ENCODE measurements around the gene NUCB2. TPM values are rescaled to one million over a fixed set of nuclear protein-coding genes. Genes with fewer than 3 reads are reported as not detected.

NUCB2 gene
- polyA plus RNA-seq, 1 donor = 40.4 TPM

DNA sequence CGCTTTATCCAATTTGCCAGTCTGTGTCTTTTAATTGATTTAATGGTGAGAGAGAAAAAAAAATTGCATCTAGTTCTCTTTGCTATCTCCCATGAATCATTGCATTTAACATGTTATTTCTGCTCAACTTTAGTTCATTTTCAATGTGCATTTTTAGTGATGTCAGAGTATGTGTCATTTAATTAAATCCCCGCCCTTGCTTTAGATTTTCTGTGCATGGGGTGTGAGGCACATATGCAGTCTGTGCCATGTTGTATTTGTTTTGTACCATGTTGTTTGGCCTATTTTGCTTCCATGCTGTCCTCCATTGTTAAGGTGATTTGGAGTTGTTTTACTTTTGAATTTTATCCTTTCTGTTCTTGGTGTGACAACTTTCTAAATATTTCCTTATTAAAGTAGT lies 66.7 kb downstream of the NUCB2 start:
- DNase-seq = no peak

DNA sequence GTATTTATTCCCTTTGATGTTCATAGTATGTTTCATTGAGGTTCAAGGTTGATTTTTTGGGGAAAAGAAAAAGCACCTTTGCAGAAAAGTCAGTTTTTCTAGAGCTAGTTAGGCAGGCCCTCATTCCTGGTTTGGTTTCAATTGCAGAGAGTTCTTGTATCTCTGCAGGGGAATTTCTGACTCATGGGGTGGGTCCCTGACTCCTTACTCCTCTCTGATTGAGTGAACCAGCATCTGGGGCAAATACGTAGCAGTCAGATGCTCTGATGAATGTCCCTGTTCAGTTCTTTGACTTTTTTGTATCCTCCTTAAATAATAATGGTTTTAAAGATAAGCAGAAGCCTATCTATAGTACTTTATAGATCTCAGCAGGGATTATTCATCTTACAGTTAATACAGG lies 67.4 kb downstream of the NUCB2 start:
- no peak for DNase-seq

DNA sequence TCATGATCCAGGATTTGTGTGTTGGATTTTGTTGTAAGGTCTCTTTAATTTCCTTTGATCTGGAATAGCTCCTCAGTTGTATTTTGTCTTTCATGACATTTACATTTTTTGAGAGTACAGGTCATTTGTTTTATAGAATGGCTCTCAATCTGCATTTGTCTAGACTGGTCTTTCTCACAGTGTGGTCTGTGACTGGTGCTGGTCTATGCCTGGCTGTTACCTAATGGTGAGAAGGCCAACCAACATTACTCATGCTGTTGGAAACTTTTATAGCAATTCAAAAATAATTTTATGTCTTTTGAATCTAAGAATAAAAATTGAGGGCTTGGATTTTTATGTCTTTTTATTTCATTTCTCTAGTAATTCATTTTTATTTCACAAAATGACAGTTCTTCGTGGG lies 71.1 kb downstream of the NUCB2 start:
- no peak for DNase-seq

DNA sequence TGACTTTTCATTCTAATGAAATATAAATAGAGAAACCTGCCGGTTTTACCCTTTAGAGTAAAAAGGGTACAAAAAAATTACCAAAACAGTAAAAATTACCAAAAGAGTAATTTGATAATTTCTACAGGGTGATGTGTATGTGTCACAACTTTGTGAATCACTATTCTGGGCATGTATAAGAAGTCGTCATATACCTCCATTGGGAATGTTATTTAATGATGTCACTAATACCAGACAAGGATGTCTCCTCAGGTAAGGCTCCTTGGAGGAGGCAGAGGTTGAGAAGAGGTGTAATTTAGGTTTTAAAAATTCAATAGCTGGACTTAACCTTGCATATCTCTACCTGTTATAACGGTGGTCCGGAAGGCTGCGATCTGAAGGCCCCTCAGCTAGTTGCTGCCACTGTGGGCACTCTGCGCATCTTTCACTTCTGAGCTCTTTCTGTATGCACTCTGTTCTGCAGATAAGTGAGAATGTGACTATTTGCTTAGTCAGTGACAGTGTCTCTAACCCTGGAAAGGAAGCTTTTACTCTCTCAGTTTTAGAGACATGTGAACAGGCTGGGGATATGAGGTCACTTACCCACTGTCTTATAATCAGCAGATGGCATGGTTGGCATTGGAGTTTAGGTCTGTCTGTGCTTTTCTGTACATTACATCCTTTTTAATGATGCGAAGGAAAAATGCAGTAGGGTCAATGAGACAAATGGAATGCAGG lies 74.1 kb downstream of the NUCB2 start:
- DNase-seq = no peak

DNA sequence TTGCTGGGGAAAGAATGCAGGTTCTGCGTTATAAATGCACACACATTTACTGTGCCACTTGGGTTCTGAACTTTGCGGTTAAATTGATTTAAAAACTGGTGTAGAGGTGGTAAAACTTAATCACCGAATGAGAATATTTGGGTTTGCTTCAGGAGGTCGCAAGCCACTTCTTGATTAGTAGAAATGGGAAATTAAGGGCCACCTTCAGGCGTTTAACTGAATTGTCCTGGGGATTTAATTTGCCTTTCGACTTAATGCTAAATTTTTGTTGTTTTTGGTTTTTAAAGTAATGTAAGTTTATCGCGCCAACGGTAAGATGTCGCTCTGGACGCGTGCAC lies 74.6 kb downstream of the NUCB2 start:
- DNase-seq = no peak

DNA sequence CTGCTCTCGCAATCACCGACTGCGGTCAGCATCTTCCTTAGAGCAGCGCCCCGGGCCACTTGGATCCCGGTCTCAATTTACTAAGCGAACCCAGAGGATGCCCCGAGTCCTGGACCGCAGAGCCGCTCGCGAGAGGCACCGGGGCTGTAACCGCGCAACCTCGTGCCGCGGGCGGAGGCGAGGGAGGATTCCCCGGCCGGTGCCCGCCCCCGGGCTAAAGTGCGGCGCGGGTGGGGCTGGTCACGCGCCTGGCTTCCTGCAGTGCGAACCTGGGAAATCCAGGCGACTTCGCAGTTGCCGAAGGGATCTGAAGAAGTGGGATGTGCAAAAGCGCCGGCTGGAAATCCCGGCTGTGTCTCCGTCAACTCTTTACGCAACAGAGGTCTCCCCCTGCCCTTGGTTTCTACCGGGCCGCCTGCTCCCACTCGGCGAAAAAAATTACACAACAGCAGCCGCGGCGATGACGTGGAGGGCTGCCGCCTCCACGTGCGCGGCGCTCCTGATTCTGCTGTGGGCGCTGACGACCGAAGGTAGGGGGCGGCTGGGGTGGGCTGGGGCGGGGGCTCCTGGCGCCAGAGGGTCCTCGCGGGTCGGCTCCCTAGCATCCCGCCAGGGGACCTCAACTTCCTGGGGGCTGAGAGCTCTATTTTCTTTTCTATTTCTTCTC lies 75.1 kb downstream of the NUCB2 start, which contains the start of gene NCR3LG1:
TSS of gene NCR3LG1 (plus strand) at position 291 of the 667 bp plus-strand sequence. CDS start at position 461, 170 bp downstream.
- peak; percentile 47 for DNase-seq

DNA sequence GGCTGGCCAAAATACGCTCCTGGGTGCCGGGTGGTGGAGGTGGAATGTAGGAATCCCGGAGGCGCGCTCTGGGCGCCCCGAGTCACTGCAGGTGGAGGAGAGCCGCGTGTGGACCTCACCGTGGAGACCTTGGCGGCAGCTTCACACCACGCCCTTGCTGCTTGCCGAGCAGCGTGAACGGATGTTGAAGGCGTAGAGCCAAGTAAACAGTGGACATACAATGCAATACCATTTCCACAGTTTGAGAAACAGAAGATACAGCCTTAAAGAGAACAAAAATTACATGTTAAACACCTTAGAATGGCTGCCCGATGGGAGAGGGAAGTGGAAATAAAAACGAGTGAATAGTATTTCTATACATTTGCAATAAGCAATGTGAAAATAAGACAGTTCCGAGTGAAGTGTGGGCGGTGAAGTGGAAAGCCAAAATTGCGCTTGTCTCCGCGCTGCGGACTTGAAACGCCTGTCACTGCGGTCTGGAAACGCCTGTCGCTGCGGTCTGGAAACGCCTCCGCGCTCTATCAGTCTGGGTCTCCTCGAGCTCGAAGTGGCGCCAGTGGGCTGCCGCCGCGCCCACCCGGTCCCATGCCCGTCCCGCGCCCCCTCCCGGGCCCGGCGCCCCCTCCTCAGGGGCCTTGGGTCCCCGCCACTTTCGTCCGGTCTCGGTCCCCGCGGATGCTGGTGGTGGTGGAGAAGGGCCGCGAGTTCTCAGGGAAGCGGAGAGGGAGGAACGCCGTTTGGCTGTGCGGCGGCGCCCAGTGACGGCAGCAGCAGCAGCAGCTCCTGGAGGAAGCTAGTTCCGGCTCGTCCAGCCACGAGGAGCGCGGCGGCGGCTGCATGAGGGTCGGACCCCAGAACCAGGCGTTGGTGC lies 76.6 kb downstream of the NUCB2 start:
- DNase-seq = peak; percentile 61

DNA sequence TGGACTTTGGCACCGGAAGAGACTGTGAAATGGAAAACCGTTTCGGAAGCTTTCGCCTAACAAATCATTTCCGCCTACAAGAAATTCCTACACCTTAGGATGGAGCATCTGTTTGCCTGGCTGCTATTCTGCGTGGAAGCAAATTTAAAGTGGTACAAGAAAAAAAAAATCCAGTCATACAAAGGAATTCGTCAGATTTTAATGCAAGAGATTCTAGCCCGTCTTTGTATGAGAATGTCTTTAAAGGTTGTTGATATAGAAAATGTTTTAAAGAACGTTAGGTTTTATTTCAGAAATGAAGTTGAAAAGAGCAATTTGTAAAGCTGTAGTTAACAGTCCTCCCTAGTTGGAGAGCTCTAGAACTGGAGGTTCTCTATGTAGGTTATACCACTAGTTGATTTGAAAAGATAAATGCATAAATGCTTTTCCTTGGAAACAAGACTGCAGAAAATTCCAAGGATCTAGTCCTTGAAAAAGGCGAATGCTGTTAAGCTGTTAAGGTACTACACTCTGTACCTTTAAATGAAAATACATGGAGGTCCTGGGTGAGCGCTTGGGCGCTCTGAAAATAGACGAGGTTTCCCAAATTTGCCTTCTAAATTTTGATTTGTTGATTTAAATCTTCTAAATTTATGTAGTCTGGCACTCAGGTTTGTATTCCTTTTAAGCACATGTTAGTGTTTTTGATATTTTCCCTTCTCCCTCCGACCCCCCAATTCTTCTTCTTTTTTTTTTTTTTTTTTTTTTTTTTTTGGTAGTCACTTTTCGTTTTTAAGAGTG lies 77.5 kb downstream of the NUCB2 start:
- DNase-seq = no peak

DNA sequence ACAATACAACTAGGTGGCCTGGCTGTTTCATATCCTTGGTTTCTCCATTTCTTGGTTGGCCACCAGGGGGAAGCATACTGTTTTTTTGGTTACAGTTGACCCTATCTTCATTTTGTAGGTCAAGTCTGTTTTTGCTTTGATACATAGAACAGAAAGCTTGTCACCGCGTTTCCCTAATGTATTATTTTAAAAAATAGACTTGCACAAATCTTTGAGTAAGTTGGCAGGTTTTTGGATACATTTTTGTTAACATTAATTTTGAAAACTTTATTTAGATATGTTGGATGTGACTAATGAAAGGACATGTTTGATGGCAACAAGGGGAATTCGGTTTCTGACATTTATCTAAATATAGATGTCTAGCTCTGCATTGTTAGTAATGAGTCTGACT lies 78.1 kb downstream of the NUCB2 start:
- DNase-seq = peak; percentile 47

DNA sequence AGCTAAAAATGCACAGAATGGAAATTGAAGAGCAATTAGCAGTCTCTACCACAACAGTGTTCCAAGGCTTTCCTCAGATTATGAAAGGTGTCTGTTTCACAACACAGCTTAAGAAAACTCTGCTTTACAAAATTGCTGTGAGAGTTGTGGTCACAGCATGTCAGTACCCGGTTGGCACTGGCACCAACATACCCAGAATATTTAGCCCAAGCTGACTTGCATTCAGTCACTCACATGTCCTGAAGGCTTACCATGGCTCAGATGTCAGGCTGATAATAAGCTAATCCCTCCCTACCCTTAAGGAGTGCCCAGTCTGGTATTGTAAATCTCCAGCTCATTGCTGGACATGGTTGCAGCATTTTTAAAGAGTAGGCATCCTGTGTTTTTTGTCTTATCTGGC lies 90.0 kb downstream of the NUCB2 start:
- no peak for DNase-seq

DNA sequence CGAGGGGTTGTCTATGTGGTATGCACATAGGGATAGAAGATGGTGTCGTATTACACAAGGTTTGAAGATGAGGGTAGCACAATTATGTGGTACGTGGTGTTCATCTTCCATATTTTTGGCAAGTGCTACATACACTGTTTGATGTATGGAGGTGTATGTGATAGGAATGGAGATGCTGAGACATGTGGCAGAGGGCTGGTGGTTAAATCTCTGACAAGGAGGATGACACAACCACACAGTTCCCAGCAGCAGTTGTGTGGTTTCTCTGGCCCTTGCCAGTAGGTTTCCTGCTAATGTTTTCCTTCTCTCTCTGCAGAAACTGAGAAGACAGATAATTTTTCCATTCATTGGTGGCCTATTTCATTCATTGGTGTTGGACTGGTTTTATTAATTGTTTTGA lies 92.0 kb downstream of the NUCB2 start:
- DNase-seq = no peak

DNA sequence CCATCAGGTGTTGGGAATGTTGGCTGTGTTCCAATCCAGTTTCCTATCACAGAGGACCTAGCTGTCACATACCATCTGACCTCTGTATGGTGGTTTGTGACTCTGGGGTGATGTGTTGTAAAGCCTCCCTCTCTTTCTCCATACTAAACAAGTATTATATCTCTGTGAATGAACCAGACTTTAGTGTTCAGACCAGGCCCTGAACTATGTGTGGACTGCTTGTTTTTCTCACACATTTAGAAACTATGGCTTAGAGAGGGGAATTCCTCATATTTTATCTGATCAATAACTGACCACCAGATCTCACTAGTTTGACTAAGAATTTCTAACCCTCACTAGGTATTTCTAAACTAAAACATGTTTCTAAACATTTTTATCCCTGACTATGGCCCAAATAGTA lies 92.6 kb downstream of the NUCB2 start:
- no peak for DNase-seq

DNA sequence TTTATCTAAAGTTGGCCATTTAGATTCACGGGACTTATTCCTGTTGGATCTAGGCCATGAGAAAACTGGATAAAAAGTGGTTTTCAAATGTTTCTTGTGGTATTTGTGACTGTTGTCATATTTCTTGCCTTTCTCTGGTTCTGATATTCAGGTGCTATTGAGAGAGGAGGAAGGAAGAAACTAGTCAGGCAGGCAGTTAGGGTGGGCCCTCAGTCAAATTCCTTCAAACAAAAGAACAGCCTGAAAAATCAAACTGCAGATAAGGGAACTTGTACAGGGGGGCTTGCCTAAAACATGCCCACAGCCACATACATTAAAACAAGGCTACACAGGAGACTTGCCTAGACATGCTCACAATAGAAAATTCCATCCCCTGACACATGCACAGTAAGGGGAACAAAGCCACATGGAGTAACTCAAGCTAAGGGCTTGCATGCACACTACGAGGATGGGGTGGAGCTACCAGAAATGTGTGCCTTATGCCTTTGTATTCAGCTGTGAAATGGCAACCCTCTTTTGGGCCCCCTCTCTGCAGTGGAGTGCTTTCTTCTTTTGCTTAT lies 93.2 kb downstream of the NUCB2 start:
- no peak for DNase-seq

DNA sequence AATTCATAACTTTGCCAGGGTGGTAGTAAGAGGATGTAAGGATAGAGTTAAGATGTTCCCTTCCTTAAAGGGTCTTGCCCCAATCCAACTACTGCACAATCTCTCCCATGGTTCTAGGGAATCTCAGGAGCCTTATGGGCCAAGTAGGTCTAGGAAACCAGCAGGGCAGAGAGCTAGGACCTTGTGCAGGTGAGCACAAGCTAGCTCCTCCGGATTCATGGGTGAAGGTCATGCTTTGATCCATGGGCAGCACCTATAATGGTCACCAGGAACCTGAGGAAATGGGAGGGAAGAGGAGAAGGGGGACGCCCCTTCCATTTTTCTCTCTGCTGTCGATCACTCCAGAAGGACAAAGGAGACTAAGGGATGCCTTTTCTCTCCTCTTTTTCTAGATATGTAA lies 95.1 kb downstream of the NUCB2 start:
- no peak for DNase-seq

DNA sequence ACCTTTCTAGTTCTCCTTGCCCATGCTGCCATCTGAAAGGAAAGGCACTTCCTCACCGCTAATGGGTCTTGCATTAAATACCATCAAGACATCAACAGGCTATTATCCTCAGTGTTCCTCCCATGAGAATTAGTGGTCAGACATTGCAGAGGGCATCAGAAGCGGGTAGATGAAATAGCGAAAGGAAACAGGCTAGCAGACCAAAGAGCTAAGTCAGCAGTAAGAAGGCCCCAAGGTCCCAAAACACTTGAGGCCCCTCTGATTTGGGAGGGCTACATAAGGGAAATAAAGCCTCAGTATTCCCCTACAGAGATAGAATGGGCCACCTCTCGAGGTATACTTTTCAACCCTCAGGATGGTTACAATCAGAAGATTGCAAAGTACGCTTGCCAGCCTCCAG lies 99.0 kb downstream of the NUCB2 start:
- no peak for DNase-seq

DNA sequence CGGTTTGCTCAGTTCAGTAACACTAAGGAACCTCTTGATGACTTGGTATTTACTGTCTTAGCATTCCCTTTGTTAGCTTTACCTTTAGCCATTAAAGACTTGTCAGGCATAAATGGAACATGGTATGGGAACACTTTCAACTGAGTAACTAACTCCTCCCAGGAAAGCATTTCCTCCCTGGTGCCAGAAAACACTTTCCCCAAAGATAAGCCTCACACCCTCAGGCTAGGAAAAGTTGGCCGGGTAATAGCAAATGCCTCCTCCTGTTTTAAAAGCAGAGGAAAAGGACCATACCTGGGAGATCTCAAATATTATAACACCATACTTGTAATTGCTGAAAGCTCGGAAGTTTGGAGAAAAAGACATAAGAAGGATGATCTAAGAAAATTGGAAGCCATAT lies 100.0 kb downstream of the NUCB2 start:
- no peak for DNase-seq

DNA sequence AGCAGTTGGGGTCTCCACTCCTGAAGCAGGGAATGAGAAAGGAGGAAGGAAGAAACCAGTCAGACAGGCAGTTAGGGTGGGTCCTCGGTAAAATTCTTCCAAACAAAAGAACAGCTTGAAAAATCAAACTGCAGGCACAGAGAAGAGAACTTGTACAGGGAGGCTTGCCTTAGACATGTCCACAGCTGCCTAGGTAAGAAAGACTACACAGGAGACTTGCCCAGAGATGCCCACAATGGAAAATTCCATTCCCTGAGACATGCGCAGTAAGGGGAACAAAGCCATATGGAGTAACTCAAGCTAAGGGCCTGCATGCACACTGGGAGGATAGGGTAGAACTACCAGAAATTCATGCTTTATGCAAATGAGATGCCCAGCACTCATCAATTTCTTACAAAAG lies 102.1 kb downstream of the NUCB2 start:
- DNase-seq = no peak

DNA sequence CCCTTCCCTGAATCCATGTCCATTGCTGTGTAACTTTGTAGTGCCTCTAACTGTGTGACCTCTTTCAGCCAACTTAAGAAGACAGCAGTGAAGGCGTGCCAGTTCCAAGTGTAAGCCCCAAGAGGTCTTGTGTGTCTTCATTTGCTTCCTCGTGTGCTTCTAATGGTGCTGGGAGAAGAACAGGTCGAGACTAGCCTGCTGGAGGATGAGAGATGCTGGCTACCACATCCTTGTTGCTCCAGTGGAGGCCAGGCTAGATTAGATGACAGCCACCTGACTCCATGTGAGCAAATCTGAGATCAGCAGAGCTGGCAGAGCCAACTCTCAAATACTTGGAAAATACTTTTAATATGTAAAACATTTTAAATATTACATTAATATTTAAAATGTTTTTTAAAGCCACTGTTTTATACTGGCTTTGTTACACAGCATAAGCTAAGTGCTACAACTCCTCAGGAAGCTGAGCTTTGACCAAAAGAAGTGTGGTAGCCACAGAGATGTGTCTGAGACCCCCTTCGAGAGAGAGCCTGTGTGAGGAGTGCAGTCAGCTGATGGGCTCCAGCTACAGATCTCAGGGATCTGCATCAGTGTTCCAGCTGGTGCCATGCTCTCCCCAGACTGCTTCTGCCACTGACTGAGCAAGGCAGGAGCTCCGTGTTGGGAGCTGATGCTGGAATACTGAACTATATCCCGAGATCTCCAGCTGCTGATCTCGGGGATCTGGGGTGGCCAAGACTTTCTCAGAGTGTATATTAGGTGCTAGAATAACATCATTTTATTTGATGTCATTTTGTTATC lies 103.0 kb downstream of the NUCB2 start:
- no peak for DNase-seq

DNA sequence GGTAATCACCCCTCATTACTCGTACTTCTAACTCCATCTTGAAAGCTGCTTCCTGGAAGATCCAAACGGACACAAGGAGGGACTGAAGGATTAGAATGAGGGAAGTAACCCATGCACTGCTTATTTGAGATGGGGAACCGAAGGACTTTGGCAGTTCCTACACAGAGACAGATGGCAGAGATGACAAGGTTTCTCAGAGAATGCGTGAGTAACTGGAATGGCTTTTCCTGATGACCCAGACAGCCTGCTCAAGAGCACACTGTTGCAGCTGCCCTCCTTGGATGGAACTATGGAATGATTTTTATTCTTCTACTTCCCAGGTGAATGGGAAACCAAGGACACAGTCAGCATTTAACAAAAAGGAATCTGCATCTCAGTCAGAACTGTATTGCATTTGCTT lies 104.6 kb downstream of the NUCB2 start:
- no peak for DNase-seq

Measured in hindlimb muscle (tissue), 1 donor.